GM19025 (cell line): ENCODE measurements around the gene TRAPPC1.

ENCODE experiments used
- ATAC-seq: cut with Tn5 transposase; IDR thresholded peaks from one replicate; pipeline ENCODE4 v1.9.1; 2021; ENCODE audit warnings: mild to moderate bottlenecking, low read depth, moderate library complexity; ENCODE audit not compliant: unreplicated experiment

TRAPPC1 gene

GRCh38 chr17:7943291-7943690 lies 11.5 kb upstream of the TRAPPC1 start:
- no peak for ATAC-seq

GRCh38 chr17:7940743-7941142 lies 9.0 kb upstream of the TRAPPC1 start:
- ATAC-seq, result no peak

- no peak for ATAC-seq
Measured at GRCh38 chr17:7940034-7940433, 8.3 kb upstream of the TRAPPC1 start.

- ATAC-seq, result no peak
Measured at GRCh38 chr17:7935859-7936258, 4.1 kb upstream of the TRAPPC1 start.

- no peak for ATAC-seq
Measured at GRCh38 chr17:7932949-7933348, 1.2 kb upstream of the TRAPPC1 start.

- no peak for ATAC-seq
Measured at GRCh38 chr17:7932483-7932891, 741 bp upstream of the TRAPPC1 start.

- ATAC-seq, result no peak
Measured at GRCh38 chr17:7930841-7931631, 710 bp downstream of the TRAPPC1 start.

GRCh38 chr17:7929158-7930023 lies 2.4 kb downstream of the TRAPPC1 start, which contains the start of gene KCNAB3:
Gene KCNAB3 (minus strand): TSS chr17:7929856. CDS start chr17:7929435, 421 bp downstream.
- ATAC-seq, result no peak

GRCh38 chr17:7927596-7927995 lies 4.2 kb downstream of the TRAPPC1 start:
- ATAC-seq, result no peak

- ATAC-seq, result no peak
Measured at GRCh38 chr17:7922845-7923628, 8.7 kb downstream of the TRAPPC1 start.

GRCh38 chr17:7922269-7922844 lies 9.4 kb downstream of the TRAPPC1 start:
- ATAC-seq, result no peak

GRCh38 chr17:7916808-7917207 lies 14.9 kb downstream of the TRAPPC1 start:
- no peak for ATAC-seq

- ATAC-seq, result no peak
Measured at GRCh38 chr17:7916385-7916682, 15.4 kb downstream of the TRAPPC1 start.

GRCh38 chr17:7915611-7916384 lies 15.9 kb downstream of the TRAPPC1 start, which contains the start of gene RNF227:
Gene RNF227 (minus strand): TSS chr17:7916289. CDS start chr17:7916195, 94 bp downstream.
- peak; percentile 67 for ATAC-seq

- ATAC-seq, result no peak
Measured at GRCh38 chr17:7915179-7915610, 16.6 kb downstream of the TRAPPC1 start.

- ATAC-seq, result no peak
Measured at GRCh38 chr17:7912927-7913524, 18.7 kb downstream of the TRAPPC1 start.

GRCh38 chr17:7911116-7911515 lies 20.6 kb downstream of the TRAPPC1 start:
- ATAC-seq, result no peak

GRCh38 chr17:7910711-7911110 lies 21.0 kb downstream of the TRAPPC1 start:
- ATAC-seq, result no peak

GRCh38 chr17:7910281-7910680 lies 21.5 kb downstream of the TRAPPC1 start:
- ATAC-seq, result no peak
